ENCODE data around the gene TFEC. TPM values are rescaled to one million over a fixed set of nuclear protein-coding genes. Genes with fewer than 3 reads are reported as not detected.
"Not testable (repeated sequence)": the region's sequence is repeated elsewhere in the genome, so short reads cannot be mapped to it uniquely, and the experiment has no call there.

The TFEC gene
- total RNA-seq, 8 experiments from 2014 or later, result under 0.01 to 6.7 (median 0.92) TPM; not detected in 1

DNA sequence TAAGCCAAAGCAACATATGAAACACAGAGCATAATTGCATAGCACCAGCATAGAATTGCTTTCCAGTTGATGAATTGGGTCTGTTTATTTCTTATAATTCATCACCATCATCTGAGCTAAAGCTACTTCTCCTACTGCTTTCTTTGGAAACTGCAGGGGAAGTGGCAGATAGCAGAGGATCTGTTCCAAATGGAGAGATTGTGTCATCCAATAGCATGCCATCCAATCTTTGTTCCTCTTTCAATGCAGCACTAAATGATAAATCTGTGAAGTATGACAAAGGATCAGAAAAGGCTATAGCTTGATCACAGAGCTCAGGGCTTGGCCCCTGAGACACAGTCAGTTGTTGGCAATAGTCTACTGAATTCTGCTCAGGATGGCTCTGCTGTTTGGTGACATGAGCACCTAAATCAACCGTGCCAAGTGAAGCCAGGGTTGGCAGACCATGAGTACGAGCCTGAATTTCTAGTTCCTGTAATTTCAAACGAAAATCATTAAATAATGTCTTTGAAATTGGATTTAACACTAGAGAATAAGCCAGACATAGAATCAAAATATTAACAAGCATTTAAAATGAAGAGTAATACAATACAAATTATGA, 90.0 kb downstream of the TFEC start:
- H3K4me1 ChIP-seq (replicated peaks in 1 of 2), result peaks cover 0 to 7% of the 10 kb centered on the region in 2 donors
- in situ Hi-C loops (cut with MboI; ENCODE audit: low pct_unique_long_range_greater_than_20kb in 2 of 9, low sequenced_read_pairs in 9 of 9, unreplicated experiment in 9 of 9), result no loop called here
- ATAC-seq (replicated peaks in 6 of 8), result peak in 3 of 8 experiments; percentile 38 to 68 (median 53)
- no peak overlapping the region for H3K4me3 ChIP-seq
- WGBS, 10 experiments, result 0 to 88% (median 65%) methylated on average over 1 to 3 of the region's 3 CpGs; no CpG with 5 or more reads in 1 of the 10 experiments
- no peak overlapping the region for H3K27ac ChIP-seq

DNA sequence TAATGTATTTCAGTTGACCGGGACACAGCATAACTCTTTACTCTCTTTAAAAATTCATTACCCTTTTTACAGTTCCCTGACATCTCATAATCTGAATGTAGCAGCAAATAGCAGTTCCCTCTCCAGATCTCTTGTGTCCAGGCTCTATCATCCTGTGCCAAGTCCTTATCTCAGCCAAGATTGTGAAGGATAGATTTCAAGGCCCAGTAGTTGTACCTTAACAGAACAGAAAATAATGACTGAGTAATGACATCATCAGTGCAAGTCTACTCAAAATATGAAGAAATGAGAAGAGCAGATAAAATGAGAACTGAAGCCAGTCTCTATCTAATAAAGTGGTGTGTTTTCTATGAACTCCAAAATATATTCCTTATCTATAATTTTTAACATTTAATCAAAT, 92.6 kb downstream of the TFEC start:
- in situ Hi-C loops (cut with MboI; ENCODE audit: low pct_unique_long_range_greater_than_20kb in 2 of 9, low sequenced_read_pairs in 9 of 9, unreplicated experiment in 9 of 9), result no loop called here
- no peak for ATAC-seq (replicated peaks in 6 of 8)
- H3K27ac ChIP-seq, result no peak overlapping the region
- no peak overlapping the region for H3K4me3 ChIP-seq
- H3K4me1 ChIP-seq (replicated peaks in 1 of 2), result peaks cover 0 to 7% of the 10 kb centered on the region in 2 donors
- 50 to 100% (median 88%) methylated on average over 1 of the region's 1 CpG; no CpG with 5 or more reads in 3 of the 10 experiments for WGBS, 10 experiments

DNA sequence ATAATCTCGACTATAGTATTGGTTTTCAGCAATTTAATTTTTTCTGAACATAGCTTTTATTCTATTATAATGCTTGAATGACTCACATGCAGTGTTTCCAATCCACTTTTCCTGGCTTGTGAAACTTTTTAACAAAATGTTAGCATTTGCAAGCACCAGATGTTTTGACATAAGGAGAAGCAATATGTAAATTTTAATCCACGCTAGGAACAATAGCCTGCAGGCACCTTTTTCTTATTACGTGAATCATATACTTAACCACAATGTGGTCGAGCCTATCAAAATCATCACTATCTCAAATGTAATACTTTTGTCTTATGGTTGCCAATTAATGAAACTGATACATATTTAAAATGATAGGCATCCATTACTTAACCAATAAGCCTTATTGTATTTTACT, 97.1 kb downstream of the TFEC start:
- Histone ChIP-seq H3K4me1 (replicated peaks in 1 of 2) (peaks cover 0 to 7% of the 10 kb centered on the region in 2 donors), H3K4me3 (no peak overlapping the region), H3K27ac (no peak overlapping the region)
- 0 to 96% (median 65%) methylated on average over 3 to 4 of the region's 4 CpGs for WGBS, 10 experiments
- ATAC-seq (replicated peaks in 6 of 8), result peak in 3 of 8 experiments; percentile 94 to 97 (median 95)
- in situ Hi-C loops (cut with MboI; ENCODE audit: low pct_unique_long_range_greater_than_20kb in 2 of 9, low sequenced_read_pairs in 9 of 9, unreplicated experiment in 9 of 9), result no loop called here

DNA sequence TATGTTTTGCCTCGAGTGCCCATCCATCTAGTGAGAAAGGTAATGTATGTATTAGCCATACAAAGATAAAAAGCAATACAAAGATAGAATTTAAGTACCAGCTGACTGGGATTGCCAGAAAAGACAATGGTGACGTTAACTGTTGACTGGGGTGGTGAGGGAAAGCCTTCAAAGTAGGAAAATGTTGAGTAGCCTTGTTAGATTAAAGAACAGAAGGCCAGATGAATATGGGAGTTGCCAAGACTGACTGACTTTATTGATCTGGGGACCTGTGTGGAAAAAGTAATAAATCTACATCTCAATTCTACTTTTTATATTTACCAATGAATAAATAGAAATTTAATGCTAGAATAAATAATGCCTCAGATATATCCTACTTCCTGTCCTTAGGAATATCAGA, 97.7 kb downstream of the TFEC start:
- Histone ChIP-seq H3K4me3 (no peak overlapping the region), H3K4me1 (replicated peaks in 1 of 2) (peaks cover 0 to 7% of the 10 kb centered on the region in 2 donors), H3K27ac (no peak overlapping the region)
- WGBS, 10 experiments, result 14 to 100% (median 60%) methylated on average over 1 to 2 of the region's 2 CpGs; no CpG with 5 or more reads in 1 of the 10 experiments
- ATAC-seq (replicated peaks in 6 of 8), result peak in 3 of 8 experiments; percentile 33 to 82 (median 45)
- in situ Hi-C loops (cut with MboI; ENCODE audit: low pct_unique_long_range_greater_than_20kb in 2 of 9, low sequenced_read_pairs in 9 of 9, unreplicated experiment in 9 of 9), result no loop called here

DNA sequence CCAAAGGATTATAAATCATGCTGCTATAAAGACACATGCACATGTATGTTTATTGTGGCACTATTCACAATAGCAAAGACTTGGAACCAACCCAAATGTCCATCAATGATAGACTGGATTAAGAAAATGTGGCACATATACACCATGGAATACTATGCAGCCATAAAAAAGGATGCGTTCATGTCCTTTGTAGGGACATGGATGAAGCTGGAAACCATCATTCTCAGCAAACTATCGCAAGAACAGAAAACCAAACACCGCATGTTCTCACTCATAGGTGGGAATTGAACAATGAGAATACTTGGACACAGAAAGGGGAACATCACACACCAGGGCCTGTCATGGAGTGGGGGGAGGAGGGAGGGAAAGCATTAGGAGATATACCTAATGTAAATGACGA, 100.4 kb downstream of the TFEC start:
- H3K4me3 ChIP-seq; H3K27ac ChIP-seq; in situ Hi-C loops (cut with MboI; ENCODE audit: low pct_unique_long_range_greater_than_20kb in 2 of 9, low sequenced_read_pairs in 9 of 9, unreplicated experiment in 9 of 9); H3K4me1 ChIP-seq (replicated peaks in 1 of 2); ATAC-seq (replicated peaks in 6 of 8): not testable (repeated sequence)
- 0 to 86% (median 14%) methylated on average over 1 of the region's 4 CpGs; no CpG with 5 or more reads in 6 of the 10 experiments for WGBS, 10 experiments

DNA sequence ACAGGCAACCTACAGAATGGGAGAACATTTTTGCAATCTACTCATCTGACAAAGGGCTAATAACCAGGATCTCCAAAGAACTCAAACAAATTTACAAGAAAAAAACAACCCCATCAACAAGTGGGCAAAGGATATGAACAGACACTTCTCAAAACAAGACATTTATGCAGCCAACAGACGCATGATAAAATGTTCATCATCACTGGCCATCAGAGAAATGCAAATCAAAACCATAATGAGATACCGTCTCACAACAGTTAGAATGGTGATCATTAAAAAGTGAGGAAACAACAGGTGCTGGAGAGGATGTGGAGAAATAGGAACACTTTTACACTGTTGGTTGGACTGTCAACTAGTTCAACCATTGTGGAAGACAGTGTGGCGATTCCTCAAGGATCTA, 100.8 kb downstream of the TFEC start:
- 40 to 100% (median 88%) methylated on average over 1 to 2 of the region's 3 CpGs; no CpG with 5 or more reads in 3 of the 10 experiments for WGBS, 10 experiments
- H3K4me3 ChIP-seq; in situ Hi-C loops (cut with MboI; ENCODE audit: low pct_unique_long_range_greater_than_20kb in 2 of 9, low sequenced_read_pairs in 9 of 9, unreplicated experiment in 9 of 9); H3K27ac ChIP-seq; ATAC-seq (replicated peaks in 6 of 8); H3K4me1 ChIP-seq (replicated peaks in 1 of 2): not testable (repeated sequence)

DNA sequence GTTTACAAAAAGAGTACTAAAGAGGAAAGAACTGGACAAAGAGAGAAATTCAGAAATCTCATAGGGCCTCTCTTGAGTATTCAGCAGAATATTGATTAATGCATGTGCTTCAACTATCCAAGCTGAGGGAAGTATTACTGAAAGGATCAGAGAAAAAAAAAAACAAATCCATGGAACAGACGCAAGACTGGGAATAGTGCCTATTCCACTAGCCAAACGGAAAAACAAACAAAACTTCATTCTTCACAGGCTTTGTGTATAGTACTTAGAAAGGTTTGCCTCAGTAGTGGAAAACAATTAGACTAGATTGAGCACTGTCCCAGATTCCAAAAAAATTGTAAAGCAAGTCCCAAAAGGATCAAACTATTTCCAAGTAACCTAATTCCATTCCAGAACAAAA, 106.2 kb downstream of the TFEC start:
- H3K4me3 ChIP-seq, result no peak overlapping the region
- no peak overlapping the region for H3K27ac ChIP-seq
- no peaks in the 10 kb centered on the region for H3K4me1 ChIP-seq (replicated peaks in 1 of 2)
- WGBS, 10 experiments, result 0 to 88% (median 67%) methylated on average over 1 to 2 of the region's 2 CpGs; no CpG with 5 or more reads in 1 of the 10 experiments
- ATAC-seq (replicated peaks in 6 of 8), result peak in 1 of 8 experiments; percentile 39
- in situ Hi-C loops (cut with MboI; ENCODE audit: low pct_unique_long_range_greater_than_20kb in 2 of 9, low sequenced_read_pairs in 9 of 9, unreplicated experiment in 9 of 9), result no loop called here

DNA sequence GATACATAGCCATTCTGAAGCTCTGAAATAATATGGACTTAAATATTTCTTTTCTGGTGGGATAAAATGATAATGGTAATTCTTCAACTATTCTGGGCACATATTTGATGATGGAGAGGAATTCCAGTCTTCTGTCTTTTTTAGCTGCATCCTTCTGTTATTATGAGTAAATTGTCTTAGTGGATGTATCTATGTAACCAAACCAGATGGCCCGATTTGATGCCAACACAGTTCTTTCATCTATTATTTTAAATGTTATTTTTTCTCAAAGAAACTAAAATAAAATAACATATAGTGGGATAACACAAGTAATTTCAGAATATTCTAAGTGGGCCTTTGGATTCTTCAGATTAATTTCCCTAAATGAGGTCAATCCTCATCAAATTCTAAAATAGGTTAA, 110.2 kb downstream of the TFEC start:
- no peak for ATAC-seq (replicated peaks in 6 of 8)
- no peak overlapping the region for H3K27ac ChIP-seq
- 25 to 100% (median 83%) methylated on average over 1 of the region's 1 CpG; no CpG with 5 or more reads in 2 of the 10 experiments for WGBS, 10 experiments
- no peak overlapping the region for H3K4me3 ChIP-seq
- in situ Hi-C loops (cut with MboI; ENCODE audit: low pct_unique_long_range_greater_than_20kb in 2 of 9, low sequenced_read_pairs in 9 of 9, unreplicated experiment in 9 of 9), result no loop called here
- H3K4me1 ChIP-seq (replicated peaks in 1 of 2), result peaks cover 0 to 5% of the 10 kb centered on the region in 2 donors

DNA sequence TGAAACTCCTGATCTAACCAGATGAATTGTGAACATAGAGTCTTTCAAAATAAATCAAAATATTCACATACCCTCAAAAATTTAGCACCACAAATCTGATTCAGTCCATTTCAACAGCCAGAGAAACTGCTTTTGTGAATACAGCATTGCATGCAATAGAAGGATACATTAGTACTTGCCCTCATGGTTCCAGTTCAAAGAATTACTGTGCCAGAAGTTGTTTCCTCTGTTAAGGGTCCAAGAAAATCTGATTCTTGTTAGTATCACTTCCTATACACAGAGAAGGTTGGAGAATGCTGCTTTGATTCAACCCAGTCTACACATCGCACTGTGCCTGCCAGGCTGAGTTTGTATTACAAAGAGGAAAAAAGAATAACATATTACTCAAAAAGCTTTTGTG, 115.6 kb downstream of the TFEC start:
- 0 to 100% (median 83%) methylated on average over 1 of the region's 1 CpG; no CpG with 5 or more reads in 2 of the 10 experiments for WGBS, 10 experiments
- ATAC-seq (replicated peaks in 6 of 8), result peak in 2 of 8 experiments; percentile 22 to 30
- in situ Hi-C loops (cut with MboI; ENCODE audit: low pct_unique_long_range_greater_than_20kb in 2 of 9, low sequenced_read_pairs in 9 of 9, unreplicated experiment in 9 of 9), result loop anchor here in 1 of 9 experiments (10.0 kb wide), 1 partner anchor 210 kb away; no protein-coding TSS in a partner anchor

DNA sequence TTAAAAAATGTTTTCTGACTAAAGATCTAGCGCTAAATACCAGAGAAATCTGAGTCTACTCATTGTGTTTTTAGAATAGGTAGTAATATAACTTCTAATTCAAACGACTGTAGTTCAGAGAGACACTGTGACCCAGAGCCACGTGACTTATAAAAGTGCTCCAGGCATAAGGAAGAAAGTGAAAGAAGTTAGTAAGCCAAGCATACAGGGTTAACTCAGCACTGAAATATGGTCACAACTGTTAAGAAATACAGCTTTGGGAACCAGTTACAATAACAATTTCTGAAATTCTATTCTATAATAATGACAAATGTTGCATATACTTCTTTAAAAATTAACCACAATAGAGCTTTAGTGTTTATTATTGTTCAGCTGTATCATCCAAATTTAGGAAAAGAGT, 119.1 kb downstream of the TFEC start:
- no peak for ATAC-seq (replicated peaks in 6 of 8)
- Histone ChIP-seq H3K27ac (no peak overlapping the region), H3K4me3 (no peak overlapping the region), H3K4me1 (replicated peaks in 1 of 2) (no peaks in the 10 kb centered on the region)
- in situ Hi-C loops (cut with MboI; ENCODE audit: low pct_unique_long_range_greater_than_20kb in 2 of 9, low sequenced_read_pairs in 9 of 9, unreplicated experiment in 9 of 9), result loop anchor here in 1 of 9 experiments (10.0 kb wide), 1 partner anchor 213 kb away; no protein-coding TSS in a partner anchor
- 0 to 86% (median 57%) methylated on average over 1 to 3 of the region's 3 CpGs for WGBS, 10 experiments

More for the DNA sequence above, 115.6 kb downstream of the TFEC start:
- H3K4me3 ChIP-seq, result no peak overlapping the region
- H3K27ac ChIP-seq, result no peak overlapping the region
- peaks cover 0 to 5% of the 10 kb centered on the region in 2 donors for H3K4me1 ChIP-seq (replicated peaks in 1 of 2)

DNA sequence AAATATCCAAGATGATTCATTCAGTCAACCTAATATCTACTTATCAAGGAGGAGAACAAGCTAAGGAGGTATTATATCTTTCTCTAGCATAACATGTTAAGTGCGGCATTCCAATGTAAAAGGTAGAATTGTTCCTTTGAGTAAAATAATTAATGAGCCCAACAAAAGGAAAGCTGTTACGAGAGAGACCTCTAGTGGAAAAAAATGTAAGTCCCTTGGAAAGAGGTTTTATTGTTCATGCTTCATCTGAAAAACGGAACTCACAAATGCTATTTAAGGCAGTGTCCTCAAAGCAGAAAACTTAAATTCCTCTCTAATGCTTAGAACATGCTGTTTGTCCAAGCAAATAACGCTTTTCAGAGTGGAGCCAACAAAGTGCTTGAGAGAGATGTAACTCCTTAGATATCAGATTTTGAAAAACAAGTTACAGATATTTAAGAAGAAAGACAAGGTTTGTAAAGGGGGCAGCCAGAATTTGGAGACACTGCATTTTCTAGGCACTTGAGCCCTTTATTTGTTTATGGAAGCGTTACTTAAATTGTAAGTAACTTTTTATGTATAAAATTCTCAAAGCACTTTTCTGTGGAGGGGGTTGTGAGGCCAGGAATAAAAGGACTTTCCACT, 119.9 kb downstream of the TFEC start:
- Histone ChIP-seq H3K4me3 (no peak overlapping the region), H3K4me1 (replicated peaks in 1 of 2) (no peaks in the 10 kb centered on the region), H3K27ac (no peak overlapping the region)
- 0 to 24% (median 1%) methylated on average over 3 to 5 of the region's 5 CpGs; no CpG with 5 or more reads in 1 of the 10 experiments for WGBS, 10 experiments
- peak in 3 of 8 experiments; percentile 31 to 47 (median 41) for ATAC-seq (replicated peaks in 6 of 8)
- in situ Hi-C loops (cut with MboI; ENCODE audit: low pct_unique_long_range_greater_than_20kb in 2 of 9, low sequenced_read_pairs in 9 of 9, unreplicated experiment in 9 of 9), result loop anchor here in 1 of 9 experiments (10.0 kb wide), 1 partner anchor 214 kb away; no protein-coding TSS in a partner anchor

DNA sequence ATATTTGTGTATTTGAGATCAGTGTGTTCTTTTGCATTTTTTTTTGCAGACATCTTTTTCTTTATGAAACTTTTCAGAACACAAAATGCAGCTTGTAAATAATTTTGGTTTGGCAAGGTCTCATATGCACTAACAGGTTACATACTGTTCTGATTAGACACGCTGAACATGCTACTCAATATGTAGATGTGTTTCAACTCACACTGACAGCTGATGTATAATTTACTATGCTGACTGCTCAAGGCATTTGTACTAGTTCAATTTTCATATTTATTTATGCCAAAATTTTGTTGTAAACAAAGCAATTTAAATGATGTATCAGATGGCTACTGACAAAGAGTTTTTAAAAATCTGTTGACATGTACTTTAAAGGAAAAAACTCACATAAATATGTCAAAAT, 123.8 kb downstream of the TFEC start:
- peak in 3 of 8 experiments; percentile 21 to 81 (median 41) for ATAC-seq (replicated peaks in 6 of 8)

DNA sequence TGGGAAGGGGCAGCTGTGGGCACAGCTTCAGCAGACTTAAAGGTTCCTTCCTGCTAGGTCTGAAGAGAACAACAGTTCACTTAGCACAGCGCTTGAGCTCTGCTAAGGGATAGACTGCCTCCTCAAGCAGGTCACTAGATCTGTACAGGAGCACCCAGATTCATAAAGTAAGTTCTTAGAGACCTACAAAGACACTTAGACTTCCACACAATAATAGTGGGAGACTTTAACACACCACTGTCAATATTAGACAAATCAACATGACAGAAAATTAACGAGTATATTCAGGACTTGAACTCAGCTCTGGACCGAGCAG, 140.9 kb downstream of the TFEC start:
- Histone ChIP-seq H3K4me1 (replicated peaks in 1 of 2) (no peaks in the 10 kb centered on the region), H3K27ac (no peak overlapping the region), H3K4me3 (no peak overlapping the region)
- WGBS, 10 experiments, result 22 to 100% (median 94%) methylated on average over 2 to 3 of the region's 3 CpGs; no CpG with 5 or more reads in 1 of the 10 experiments
- in situ Hi-C loops (cut with MboI; ENCODE audit: low pct_unique_long_range_greater_than_20kb in 2 of 9, low sequenced_read_pairs in 9 of 9, unreplicated experiment in 9 of 9), result no loop called here
- no peak for ATAC-seq (replicated peaks in 6 of 8)

More for the DNA sequence above, 123.8 kb downstream of the TFEC start:
- WGBS, 10 experiments, result 0 to 100% (median 63%) methylated on average over 1 of the region's 1 CpG; no CpG with 5 or more reads in 3 of the 10 experiments
- Histone ChIP-seq H3K4me3 (no peak overlapping the region), H3K27ac (no peak overlapping the region), H3K4me1 (replicated peaks in 1 of 2) (no peaks in the 10 kb centered on the region)
- in situ Hi-C loops (cut with MboI; ENCODE audit: low pct_unique_long_range_greater_than_20kb in 2 of 9, low sequenced_read_pairs in 9 of 9, unreplicated experiment in 9 of 9), result no loop called here
